Iris pigment epithelial cell (primary cell): ENCODE results near the gene PHC3.

Experiments
- DNase-seq: peaks from one replicate; pipeline ENCODE4 v3.0.0-alpha.2; 2011; ENCODE audit warnings: low read depth

PHC3 gene

DNA sequence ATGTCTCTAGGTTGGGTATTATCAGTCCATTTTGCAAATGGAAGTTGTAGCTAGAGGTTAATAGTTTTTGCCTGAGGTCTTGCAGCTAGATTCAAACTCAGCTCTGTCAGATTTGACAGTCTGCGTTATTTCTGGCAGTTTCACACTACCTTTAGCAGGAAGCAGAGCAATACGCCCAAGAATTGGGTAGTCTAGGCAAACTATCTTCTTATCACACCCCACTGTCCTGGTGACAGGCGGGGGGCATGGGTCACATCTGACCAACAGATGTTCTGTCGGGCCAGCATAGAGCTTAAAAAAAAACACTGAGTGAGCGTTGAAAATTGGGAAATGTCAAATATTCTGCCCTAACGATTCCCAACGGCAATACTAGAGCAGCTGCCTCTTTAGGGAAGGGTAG, 138.0 kb downstream of the PHC3 start:
- no peak for DNase-seq

DNA sequence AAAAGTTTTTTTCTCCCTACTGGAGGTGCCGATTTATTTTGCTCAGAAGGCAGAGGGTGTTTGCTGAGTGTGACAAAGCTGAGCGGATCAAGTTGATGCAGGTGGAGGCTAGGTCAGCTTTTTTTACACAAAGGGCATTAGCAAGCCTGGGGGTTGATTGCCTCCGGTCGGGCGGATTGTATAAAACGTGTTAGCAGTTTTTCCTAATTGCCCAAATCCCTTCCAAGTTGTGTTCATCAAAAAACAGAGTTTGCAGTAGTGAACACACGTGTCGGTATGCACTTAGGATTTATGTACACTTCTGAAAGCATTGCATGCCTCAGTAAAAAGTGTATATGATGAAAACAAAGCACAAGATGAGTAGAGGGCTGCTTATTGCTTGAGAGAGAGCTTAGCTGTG, 141.1 kb downstream of the PHC3 start:
- no peak for DNase-seq

DNA sequence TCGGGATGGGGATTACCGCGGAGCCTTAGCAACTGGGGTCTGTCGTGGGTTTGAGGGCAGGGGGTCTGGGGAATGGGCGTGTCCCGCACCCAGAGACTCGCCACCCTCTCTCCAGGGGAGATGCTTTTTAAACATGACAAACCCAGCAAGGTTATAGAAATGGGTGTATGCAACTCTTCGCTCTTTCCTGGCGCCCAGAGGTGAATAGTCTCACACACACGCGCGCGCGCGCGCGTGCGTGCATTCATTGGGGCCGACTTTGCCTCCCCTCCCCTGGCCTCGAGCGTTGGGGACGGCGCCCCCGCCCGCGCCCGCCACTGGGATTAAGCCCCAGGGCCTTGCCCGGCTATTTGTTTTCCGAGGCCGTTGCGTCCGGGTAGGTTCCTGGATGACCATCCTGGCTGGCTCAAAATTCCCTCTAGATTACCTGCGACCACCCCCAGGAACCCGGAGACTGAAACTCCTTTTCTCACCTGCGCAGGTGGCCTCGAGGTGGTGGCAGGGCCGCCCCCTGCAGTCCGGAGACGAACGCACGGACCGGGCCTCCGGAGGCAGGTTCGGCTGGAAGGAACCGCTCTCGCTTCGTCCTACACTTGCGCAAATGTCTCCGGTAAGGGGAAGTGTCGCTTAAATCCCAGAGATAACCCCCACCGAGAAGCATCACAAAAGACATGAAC, 143.0 kb downstream of the PHC3 start:
- no peak for DNase-seq
